Measurements from ENCODE around the gene UGT1A5.
"Not testable (repeated sequence)": the region's sequence is repeated elsewhere in the genome, so short reads cannot be mapped to it uniquely, and the experiment has no call there.

The UGT1A5 gene

GRCh38 chr2:233698740-233699139 is 14.0 kb upstream of the UGT1A5 start:
- DNase-seq = no peak

- no peak for DNase-seq
Measured at GRCh38 chr2:233699424-233700027, 13.2 kb upstream of the UGT1A5 start.

DNA sequence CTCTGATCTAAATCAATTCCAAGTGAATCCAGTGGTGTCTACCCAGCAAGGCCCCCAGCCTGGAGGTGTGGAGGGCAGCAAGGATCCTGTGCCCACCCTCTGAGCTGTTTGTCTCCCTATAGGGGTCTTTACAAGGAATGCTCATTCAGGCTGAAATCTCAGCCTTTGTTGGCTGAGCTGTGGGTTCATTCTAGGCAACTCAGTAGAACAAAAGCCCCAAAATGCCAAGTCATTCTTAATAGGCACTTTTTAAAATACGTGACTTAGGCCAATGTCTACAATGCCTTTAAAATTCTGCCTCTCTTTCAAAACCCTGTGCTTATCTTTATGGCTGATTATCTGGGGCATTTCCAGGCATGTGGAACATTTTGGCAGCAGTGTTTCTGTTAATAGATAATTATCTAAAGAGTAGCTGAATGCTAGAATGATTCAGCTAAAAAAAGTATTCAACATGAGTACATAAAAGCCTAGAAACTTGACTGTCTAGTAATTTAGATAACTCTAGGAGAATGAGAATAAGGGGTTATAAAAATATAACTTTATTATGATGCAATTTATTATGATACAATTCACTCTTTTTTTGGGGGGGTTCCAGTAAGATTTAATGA is 12.6 kb upstream of the UGT1A5 start:
- no peak for DNase-seq

GRCh38 chr2:233700842-233701241 is 11.9 kb upstream of the UGT1A5 start:
- DNase-seq = not testable (repeated sequence)

DNA sequence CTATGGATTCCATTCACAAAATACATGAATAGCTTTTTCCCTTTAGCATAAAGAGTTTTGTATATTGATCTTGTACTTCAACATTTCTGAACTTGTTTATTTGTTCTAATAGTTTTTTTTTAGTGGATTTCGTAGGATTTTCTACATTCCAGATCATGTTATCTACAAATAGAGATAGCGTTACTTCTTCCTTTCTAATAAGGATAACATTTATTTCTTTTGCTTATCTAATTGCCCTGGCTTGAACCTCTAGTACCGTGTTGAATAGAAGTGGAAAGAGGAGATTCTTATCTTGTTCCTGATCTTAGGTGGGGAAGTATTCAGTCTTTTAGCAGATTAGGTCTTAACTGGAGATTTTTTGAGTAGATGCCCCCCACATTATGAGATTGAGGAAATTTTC is 10.5 kb upstream of the UGT1A5 start:
- DNase-seq = no peak

- DNase-seq = no peak
Measured at GRCh38 chr2:233705911-233706506, 6.7 kb upstream of the UGT1A5 start.

DNA sequence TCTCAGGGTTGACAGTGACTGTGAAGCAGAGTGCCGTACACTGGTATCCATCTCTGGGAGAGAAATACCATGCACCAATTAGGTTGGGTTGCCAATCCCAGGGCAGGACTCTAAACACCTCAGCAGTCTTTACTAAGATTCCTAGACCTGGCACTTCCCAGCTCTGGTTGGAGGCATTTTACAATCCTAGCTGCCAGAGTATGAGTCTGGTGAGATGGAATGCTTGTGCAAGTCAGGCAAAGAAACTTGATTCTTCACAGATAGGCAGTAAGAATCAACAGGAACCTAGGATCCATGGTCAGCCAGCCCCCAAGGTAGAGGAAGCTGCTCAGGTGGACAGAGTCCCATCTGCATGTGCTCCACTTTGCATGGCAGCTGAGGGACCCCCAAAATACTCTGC is 6.0 kb upstream of the UGT1A5 start:
- DNase-seq = no peak

GRCh38 chr2:233707940-233708644 is 4.6 kb upstream of the UGT1A5 start:
- DNase-seq = no peak

DNA sequence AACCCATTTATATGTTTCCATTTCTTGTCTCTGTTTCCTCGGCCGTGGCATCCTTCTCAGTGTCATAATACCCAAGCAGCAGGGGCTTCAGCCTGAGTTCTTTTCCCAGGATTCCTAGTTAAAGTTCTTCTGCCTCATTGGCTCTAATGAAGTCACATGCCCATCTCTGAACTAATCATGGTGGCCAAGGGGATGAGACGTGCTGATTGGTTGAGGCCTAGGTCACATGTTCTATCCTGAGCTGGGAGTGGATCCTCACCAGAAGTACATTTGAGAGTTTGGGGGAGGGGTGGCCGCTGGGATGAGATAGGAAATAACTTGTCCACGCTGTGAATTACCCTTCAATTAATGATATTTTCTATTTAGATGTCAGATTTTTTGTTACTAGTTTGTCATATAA is 3.8 kb upstream of the UGT1A5 start:
- no peak for DNase-seq

DNA sequence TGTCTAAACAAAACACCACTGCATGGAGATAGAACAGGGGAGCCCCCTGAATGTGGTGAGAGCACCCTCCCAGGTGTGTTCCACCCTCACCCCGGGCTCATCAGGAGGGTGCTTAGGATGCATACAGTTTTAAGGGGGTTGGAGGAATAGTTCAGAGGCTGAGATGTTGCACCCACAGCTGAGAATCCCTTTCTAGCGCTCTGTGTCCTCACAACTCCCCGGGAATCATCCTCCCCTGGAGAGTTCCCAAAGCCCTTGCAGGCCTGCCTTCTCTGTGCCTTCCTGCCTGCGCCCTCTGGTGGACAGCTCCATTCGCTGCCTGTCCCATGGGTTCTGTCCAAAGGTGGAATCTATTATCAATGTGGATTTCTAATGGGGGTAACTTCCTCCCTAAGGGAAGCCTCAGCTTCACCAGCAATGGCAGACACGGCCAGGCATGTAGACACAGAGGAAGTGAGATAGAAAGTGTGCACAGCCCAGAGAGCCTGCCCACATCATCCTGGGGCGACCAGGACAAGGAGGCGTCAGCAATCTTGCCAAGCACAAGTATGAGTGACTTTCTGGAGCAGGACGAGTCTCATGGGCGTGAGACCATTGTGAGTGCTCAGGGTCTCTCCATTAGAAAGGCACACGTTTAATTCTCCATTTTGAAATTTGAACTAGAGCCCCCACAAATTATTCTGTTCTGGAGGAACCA is 1.2 kb upstream of the UGT1A5 start:
- DNase-seq = peak; percentile 63

GRCh38 chr2:233713262-233713615 is 532 bp downstream of the UGT1A5 start:
- no peak for DNase-seq

GRCh38 chr2:233714121-233714520 is 1.4 kb downstream of the UGT1A5 start:
- no peak for DNase-seq

DNA sequence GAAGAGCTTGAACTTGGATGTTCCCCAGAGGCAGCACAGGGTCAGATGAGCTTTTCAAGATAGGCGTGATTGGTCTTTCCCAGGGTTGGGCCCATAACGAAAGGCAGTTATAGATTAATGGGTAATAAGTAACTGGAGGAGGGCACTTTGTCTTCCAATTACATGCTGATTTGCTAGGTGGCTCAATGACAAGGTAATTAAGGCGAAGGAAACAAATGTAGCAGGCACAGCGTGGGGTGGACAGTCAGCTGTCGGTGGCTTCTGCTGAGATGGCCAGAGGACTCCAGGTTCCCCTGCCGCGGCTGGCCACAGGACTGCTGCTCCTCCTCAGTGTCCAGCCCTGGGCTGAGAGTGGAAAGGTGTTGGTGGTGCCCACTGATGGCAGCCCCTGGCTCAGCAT is 5.8 kb downstream of the UGT1A5 start, which contains the start of gene UGT1A4:
Gene UGT1A4 (plus strand): TSS at position 185 of the 400 bp plus-strand sequence. CDS start 85 bp downstream, at position 270.
- DNase-seq = no peak

DNA sequence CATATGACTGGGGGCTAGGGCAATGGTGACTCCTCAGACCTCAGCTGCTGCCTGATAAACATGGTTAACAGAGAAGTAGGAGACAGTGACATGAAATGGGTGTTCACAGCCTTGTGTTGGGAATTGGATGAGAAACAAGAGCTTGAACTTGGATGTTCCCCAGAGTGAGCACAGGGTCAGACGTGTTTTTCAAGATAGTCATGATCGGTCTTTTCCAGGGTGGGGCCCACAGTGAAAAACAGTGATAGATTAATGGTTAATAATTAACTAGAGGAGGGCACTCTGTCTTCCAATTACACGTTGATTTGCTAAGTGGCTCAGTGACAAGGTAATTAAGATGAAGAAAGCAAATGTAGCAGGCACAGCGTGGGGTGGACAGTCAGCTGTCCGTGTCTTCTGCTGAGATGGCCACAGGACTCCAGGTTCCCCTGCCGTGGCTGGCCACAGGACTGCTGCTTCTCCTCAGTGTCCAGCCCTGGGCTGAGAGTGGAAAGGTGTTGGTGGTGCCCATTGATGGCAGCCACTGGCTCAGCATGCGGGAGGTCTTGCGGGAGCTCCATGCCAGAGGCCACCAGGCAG is 16.1 kb downstream of the UGT1A5 start, which contains the start of gene UGT1A3:
Gene UGT1A3 (plus strand): TSS at position 320 of the 579 bp plus-strand sequence. CDS start 85 bp downstream, at position 405.
- DNase-seq = no peak

- not testable (repeated sequence) for DNase-seq
Measured at GRCh38 chr2:233736868-233737653, 24.4 kb downstream of the UGT1A5 start.

DNA sequence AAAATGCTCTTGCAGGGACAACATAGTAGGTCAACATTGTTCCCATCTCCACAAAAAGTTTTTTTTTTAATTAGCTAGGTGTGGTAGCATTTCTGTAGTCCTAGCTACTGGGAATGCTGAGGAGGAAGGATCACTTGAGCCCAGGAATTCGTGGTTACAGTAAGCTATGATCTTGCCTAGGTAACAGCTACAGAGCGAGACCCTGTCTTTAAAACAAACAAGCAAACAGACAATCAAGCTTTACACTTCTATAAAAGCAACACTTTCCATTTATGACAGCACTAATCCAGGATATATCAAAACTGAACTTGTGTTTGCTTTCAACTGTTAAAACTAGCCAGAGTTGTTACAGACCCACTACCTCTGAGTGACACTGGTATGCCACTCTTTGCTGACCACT is 28.2 kb downstream of the UGT1A5 start:
- DNase-seq = no peak

DNA sequence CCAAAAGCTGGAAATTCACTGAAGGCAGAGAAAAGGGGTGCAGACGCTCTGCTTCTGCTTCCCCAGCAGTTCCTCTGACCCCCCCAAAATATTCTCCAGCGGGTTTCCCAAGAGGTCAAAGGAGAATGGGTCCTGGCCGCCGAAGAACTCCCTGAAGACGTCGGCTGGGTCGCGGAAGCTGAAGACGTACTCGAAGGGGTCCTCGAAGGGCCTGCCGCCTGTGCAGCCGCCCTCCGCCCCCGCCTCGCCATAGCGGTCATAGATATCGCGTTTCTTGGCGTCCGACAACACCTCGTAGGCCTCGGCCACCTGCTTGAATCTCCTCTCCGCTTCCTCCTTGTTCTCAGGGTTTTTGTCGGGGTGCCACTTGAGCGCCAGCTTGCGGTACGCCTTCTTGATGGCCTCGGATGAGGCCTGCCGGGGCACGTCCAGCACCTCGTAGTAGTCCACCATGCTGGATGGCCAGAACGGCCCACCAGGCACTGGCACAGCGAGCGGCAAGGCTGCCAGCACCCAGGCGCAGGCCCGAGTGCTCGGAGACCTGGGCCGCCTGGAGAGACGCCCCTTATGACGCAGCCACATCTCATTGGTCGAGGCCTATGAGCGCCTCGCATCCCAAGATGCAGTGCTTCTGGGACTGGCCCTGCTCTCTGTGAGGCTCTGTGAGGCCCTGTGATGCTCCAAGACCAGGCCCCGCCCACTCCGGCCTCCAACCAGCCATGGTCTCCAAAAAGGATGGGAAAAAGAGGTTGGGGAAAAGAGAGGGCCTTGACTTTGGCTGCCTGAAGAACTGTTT is 31.0 kb downstream of the UGT1A5 start:
- no peak for DNase-seq

DNA sequence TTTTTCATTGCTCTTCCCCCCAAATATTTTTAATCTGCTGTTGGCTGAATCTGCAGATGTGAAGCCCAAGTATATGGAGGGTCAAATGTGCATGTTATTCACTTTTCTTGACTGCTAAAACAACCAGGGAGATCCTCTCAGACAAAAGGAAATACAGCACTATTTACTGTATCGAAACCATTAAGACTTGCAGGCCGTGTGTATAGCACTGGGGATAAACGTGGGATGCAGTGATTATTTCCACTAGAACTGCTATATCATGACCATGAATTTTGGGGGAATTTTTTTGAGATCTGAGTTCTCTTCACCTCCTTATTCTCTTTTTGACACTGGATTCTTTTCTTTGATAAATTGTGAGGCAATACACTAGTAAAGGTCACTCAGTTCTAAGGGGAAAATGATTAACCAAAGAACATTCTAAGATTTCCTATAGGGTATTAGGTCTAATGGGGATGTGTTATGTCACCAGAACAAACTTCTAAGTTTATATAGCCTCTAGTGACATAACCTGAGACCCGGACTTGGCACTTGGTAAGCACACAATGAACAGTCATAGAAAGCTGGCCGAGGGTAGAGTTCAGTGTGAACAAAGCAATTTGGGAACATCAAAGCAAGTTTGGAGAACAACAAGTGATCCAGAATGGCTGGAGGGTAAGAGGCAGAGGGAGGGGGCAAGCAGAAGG is 32.5 kb downstream of the UGT1A5 start:
- no peak for DNase-seq

DNA sequence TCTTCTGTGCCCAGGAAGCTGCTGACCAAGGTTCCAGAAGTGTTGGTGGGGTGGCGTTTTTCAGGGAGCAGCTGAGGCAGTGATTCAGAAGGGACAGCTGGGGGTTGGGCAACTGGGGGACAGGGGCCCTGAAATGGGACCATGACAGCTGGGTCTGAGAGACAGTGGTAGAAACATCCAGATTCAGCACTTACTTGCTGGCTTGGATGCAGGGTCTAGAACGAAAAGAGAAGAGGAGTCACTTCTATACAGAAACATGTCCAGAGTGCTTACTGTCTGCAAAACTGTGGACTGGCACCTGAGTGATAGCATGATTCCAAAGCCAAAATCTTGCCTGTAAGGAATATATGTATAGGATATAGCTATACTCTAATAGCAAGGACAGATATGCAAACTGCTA is 33.1 kb downstream of the UGT1A5 start:
- not testable (repeated sequence) for DNase-seq

All from activated CD4-positive, alpha-beta T cell treated with anti-CD3 and anti-CD28 coated beads, Interleukin-2, amount 50 U/mL, for 1 hour (primary cell).